Pancreas (tissue), 10 donors: ENCODE results near the gene RBM17. TPM values are rescaled to one million over a fixed set of nuclear protein-coding genes. Genes with fewer than 3 reads are reported as not detected.

ENCODE experiments used
- ATAC-seq, 4 donors: fragments of 200-7000 bp; cut with Tn5 transposase; one replicate each; pipeline versions ENCODE4 v1.8.0 to v1.9.1; 2020; ENCODE audit warnings: mild to moderate bottlenecking in 4 of 4, moderate library complexity in 4 of 4
- DNase-seq, 6 donors: peaks; one replicate each; pipeline ENCODE4 v3.0.0-alpha.2; 2020
- FAIRE-seq: peaks from 2 replicates; lab custom pipeline; 2012; peaks lifted over from hg19 to GRCh38; lab: Jason Lieb, UNC
- H3K27ac ChIP-seq, 4 donors: fragments of 200-600 bp; sonication (generic); 1 replicate in 3 of 4; 2 replicates in 1 of 4; pipeline versions ENCODE4 v1.5.0 to v1.8.0; 2020
- H3K27me3 ChIP-seq, 4 donors: fragments of 200-600 bp; one replicate each; pipeline ENCODE4 v1.8.0; 2021
- H3K36me3 ChIP-seq, 3 donors: fragments of 200-600 bp; sonication (generic) in 1 of 3; one replicate each; pipeline versions ENCODE4 v1.5.0 to v1.8.0; 2020 to 2021
- H3K4me1 ChIP-seq, 3 donors: fragments of 200-600 bp; one replicate each; pipeline ENCODE4 v1.8.0; 2021
- H3K4me3 ChIP-seq, 4 donors: fragments of 200-600 bp; sonication (generic) in 2 of 4; one replicate each; pipeline versions ENCODE4 v1.5.0 to v1.8.0; 2020 to 2021
- H3K9me3 ChIP-seq, 4 donors: fragments of 200-600 bp; one replicate each; pipeline ENCODE4 v1.8.0; 2021
- WGBS, 2 donors: extraction: QIAGEN DNeasy Blood & Tissue Kit; methylation state at CpG; one replicate each; pipeline ENCODE4 v1.1.7; 2013; 5-methylcytosine and 5-hydroxymethylcytosine counted together
- intact Hi-C, 3 donors: fragments of 100-400 bp; cut with DNase I; formaldehyde crosslinking; loops; one replicate each; pipeline versions ENCODE4 v1.11.1 to v1.14.2; 2022
- polyA plus RNA-seq, 2 donors: library from polyadenylated mRNA; stranded (reverse); fragments of 200-250 nt; gene quantifications; one replicate each; pipeline ENCODE4 v1.2.3, GENCODE V29; 2013
- total RNA-seq, 6 donors: library from RNA; stranded (reverse); fragmentation: NEBNext Ultra II Directional in 4 of 6; extraction: Animal tissue kit (Norgen Biotek cat#: 25700) in 4 of 6; gene quantifications; one replicate each; pipeline versions ENCODE4 v1.2.1 to v1.2.4, GENCODE V29; 2021 to 2023
- TF ChIP-seq, protein P1 (sequence below), 4 donors: fragments of 200-600 bp; sonication (generic) in 3 of 4; IDR thresholded peaks; one replicate each; pipeline versions ENCODE4 v1.5.0 to v1.8.0; 2021; ENCODE audit warnings: antibody characterized with exemption in 4 of 4
- donor health status: healthy with polysubstance abuse.
- donor health status: DM: no; HTN: no; CAD: no; lungs with moderate emphysema.
- donor health status: DM: no; HTN: no; CAD: no.
- donor health status: control.
- donor health status: control.
- donor health status: Bipolar disorder and iron deficiency.
- donor health status: DM: yes; HTN: yes; CAD: no.
- donor health status: DM: no; HTN: no; CAD: no.
- donor health status: DM: no; HTN: no; CAD: no.
- donor health status: DM: yes; HTN: yes; CAD: no.

RBM17 gene
- total and polyA plus RNA-seq, 8 donors = 31.0 to 101 (median 43.7) TPM

DNA sequence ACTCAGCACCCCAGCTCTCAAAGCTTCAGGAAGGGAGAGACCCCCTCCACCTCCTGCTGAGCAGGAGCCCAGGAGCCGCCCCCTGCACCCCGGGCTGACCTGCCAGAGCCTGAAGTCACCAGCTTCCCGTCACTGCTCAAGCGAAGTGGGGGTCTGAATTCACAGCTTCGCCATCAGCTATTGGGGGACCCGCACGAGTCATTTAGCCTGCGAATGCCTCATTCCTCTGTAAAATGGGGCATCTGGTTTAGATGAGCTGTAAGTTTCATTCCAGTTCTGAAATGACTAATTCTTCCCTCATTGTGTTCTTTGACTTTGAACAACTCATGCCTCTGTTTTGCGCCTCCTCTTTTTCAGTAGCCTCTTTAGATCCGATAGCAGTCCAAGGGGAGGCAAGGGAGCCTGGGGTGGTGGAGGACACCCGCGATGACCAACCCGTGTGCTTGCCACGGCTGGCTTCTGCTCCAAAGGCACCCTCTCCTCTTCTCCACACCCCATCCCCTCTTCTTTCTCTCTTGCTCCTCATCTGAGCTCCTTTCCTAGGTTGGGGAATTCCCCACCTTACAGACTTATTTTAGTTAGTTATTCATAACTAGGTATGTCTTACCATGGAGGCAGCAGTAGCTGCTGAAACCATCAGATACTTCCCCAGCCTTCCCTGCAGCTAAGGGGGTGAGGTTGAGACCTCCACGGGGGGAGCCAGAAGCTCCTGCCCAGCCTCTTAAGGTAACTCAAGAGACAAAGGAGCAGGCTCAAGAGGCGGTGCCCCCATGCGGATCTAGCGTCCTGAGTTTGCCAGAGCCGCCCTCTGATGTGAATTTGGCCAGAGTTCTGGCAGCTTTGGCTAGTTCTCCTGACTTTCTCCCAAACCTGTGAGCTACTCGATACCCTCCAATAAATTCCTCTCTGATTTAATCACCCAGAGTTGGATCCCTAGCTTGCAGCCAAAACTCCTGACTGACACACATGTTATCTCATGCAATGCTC, 47.7 kb downstream of the RBM17 start:
- ATAC-seq (no peak), DNase-seq (no peak), FAIRE-seq (no peak)
- Histone ChIP-seq H3K27ac (no peak overlapping the region), H3K4me1 (no peaks in the 10 kb centered on the region), H3K27me3 (no peaks in the 10 kb centered on the region), H3K9me3 (no peaks in the 10 kb centered on the region), H3K36me3 (no peaks in the 10 kb centered on the region), H3K4me3 (no peak overlapping the region)
- WGBS, 2 donors = 51 to 65% methylated on average over 20 of the region's 20 CpGs
- intact Hi-C loops = no loop called here
- TF ChIP-seq, protein P1, sequence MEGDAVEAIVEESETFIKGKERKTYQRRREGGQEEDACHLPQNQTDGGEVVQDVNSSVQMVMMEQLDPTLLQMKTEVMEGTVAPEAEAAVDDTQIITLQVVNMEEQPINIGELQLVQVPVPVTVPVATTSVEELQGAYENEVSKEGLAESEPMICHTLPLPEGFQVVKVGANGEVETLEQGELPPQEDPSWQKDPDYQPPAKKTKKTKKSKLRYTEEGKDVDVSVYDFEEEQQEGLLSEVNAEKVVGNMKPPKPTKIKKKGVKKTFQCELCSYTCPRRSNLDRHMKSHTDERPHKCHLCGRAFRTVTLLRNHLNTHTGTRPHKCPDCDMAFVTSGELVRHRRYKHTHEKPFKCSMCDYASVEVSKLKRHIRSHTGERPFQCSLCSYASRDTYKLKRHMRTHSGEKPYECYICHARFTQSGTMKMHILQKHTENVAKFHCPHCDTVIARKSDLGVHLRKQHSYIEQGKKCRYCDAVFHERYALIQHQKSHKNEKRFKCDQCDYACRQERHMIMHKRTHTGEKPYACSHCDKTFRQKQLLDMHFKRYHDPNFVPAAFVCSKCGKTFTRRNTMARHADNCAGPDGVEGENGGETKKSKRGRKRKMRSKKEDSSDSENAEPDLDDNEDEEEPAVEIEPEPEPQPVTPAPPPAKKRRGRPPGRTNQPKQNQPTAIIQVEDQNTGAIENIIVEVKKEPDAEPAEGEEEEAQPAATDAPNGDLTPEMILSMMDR (IDR thresholded peaks at IDR 0.05) = no peak

DNA sequence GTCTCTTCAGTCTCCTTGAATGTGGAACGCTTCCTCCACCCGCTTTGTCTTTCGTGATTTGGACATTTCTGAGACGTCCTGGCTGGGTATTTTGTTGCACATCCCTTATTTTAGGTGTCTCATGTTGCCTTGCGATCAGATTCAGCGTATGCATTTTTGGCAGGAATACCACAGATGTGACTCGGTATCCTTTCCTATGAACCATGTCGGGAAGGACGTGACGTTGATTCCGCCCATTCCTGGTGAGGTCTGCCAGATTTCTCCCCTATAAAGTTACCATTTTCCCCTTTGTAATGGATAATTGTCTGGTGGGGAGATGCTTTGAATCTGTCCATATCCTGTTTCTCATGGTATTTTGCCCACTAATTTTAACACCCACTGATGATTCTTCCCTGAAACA, 49.6 kb downstream of the RBM17 start:
- Histone ChIP-seq H3K27me3 (no peaks in the 10 kb centered on the region), H3K36me3 (no peaks in the 10 kb centered on the region), H3K9me3 (no peaks in the 10 kb centered on the region), H3K4me1 (no peaks in the 10 kb centered on the region), H3K27ac (no peak overlapping the region), H3K4me3 (no peak overlapping the region)
- no peak for ATAC-seq
- TF ChIP-seq, protein P1 (IDR thresholded peaks at IDR 0.05) = no peak
- intact Hi-C loops = no loop called here
- WGBS, 2 donors = 79 to 91% methylated on average over 11 of the region's 11 CpGs
- peak in 1 of 6 donors; percentile 10 for DNase-seq
- no peak for FAIRE-seq

DNA sequence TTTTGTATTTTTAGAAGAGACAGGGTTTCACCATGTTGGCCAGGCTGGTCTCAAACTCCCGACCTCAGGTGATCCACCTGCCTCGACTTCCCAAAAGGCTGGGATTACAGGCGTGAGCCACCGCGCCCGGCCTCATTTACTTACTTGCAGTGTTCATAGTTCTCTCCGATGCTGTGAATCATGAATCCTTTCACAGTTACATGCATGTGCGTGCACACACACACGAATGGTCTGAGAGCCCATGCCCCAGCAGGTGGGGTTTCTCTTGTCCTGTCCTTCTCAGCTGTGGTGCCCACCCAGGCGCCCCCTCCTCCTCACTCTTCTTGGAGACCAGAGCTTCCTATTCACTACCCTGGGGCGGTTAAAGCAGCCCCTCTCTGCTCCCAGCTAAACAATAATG, 50.6 kb downstream of the RBM17 start:
- no peaks in the 10 kb centered on the region for H3K4me1 ChIP-seq
- H3K9me3 ChIP-seq = no peaks in the 10 kb centered on the region
- intact Hi-C loops = no loop called here
- WGBS, 2 donors = 72 to 81% methylated on average over 11 of the region's 11 CpGs
- H3K27ac ChIP-seq = no peak overlapping the region
- no peak overlapping the region for H3K4me3 ChIP-seq
- FAIRE-seq (no peak), ATAC-seq (no peak), DNase-seq (peak in 1 of 6 donors; percentile 29)
- H3K36me3 ChIP-seq = no peaks in the 10 kb centered on the region
- TF ChIP-seq, protein P1 (IDR thresholded peaks at IDR 0.05) = no peak
- H3K27me3 ChIP-seq = no peaks in the 10 kb centered on the region

DNA sequence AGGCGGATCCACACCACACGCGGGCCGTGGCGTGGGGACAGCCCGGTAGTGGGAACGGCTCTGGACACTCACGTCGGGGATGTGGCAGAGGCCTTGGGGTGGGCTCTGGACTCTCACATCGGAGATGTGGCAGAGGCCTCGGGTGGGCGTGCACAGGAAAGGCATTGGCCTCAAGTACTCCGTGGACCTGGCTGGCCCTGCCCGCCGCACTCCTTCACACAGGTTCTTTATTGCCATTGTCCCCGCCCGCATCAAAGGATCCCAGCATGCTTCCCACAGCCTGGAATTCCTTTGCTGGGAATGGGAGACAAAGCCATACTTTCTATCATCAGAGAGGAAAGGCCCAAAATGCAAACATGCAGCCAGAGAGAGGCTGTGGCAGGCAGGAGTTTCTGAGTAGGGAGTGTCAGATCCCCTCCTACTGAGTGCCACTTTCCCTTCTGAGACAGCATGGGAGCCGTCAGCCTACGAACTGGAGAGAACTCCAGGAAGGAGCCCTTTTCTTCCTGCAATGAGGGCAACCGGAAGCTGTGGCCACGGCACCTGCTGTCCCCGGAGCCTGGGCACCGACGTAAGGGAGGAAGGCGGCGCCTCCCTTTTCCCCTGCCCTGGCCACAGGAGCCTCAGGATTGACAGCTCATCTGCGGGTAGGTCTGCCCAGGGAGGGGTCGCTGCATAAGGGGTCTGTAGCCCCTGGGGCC, 51.5 kb downstream of the RBM17 start:
- intact Hi-C loops = no loop called here
- no peaks in the 10 kb centered on the region for H3K9me3 ChIP-seq
- WGBS, 2 donors = 75 to 82% methylated on average over 22 to 28 of the region's 28 CpGs
- ATAC-seq (no peak), DNase-seq (peak in 1 of 6 donors; percentile 43), FAIRE-seq (no peak)
- no peak overlapping the region for H3K4me3 ChIP-seq
- H3K27me3 ChIP-seq = no peaks in the 10 kb centered on the region
- no peak overlapping the region for H3K27ac ChIP-seq
- no peaks in the 10 kb centered on the region for H3K36me3 ChIP-seq
- H3K4me1 ChIP-seq = no peaks in the 10 kb centered on the region
- TF ChIP-seq, protein P1 (IDR thresholded peaks at IDR 0.05) = no peak
